Stimulated activated CD8-positive, alpha-beta memory T cell treated with anti-CD3 and anti-CD28 coated beads, Interleukin-15, amount 100 ng/mL, for 48 hours (primary cell): ENCODE data around the gene GLP2R.

ENCODE experiments used
- DNase-seq, 2 donors: peaks; one replicate each; pipeline ENCODE4 v3.0.0-alpha.2; 2020; ENCODE audit warnings: low read depth in 2 of 2

The GLP2R gene

GRCh38 chr17:9814337-9814945 lies 11.3 kb upstream of the GLP2R start:
- DNase-seq = no peak

- DNase-seq = no peak
Measured at GRCh38 chr17:9816472-9816871, 9.3 kb upstream of the GLP2R start.

- DNase-seq = no peak
Measured at GRCh38 chr17:9817086-9817485, 8.6 kb upstream of the GLP2R start.

GRCh38 chr17:9818760-9819159 lies 7.0 kb upstream of the GLP2R start:
- DNase-seq = no peak

- no peak for DNase-seq
Measured at GRCh38 chr17:9820448-9820847, 5.3 kb upstream of the GLP2R start.

- DNase-seq = no peak
Measured at GRCh38 chr17:9821921-9822320, 3.8 kb upstream of the GLP2R start, which contains the start of gene GSG1L2. TSS of gene GSG1L2 (minus strand) at chr17:9822079. CDS start at chr17:9822071, 8 bp downstream.

- no peak for DNase-seq
Measured at GRCh38 chr17:9824094-9824493, 1.6 kb upstream of the GLP2R start.

- DNase-seq = no peak
Measured at GRCh38 chr17:9824797-9825338, 856 bp upstream of the GLP2R start.

- DNase-seq = no peak
Measured at GRCh38 chr17:9828296-9829295, 2.9 kb downstream of the GLP2R start.

- no peak for DNase-seq
Measured at GRCh38 chr17:9829343-9829742, 3.6 kb downstream of the GLP2R start.

GRCh38 chr17:9830711-9831110 lies 5.0 kb downstream of the GLP2R start:
- no peak for DNase-seq

- no peak for DNase-seq
Measured at GRCh38 chr17:9833922-9834321, 8.2 kb downstream of the GLP2R start.

GRCh38 chr17:9837551-9838471 lies 12.1 kb downstream of the GLP2R start:
- DNase-seq = no peak

GRCh38 chr17:9839433-9839832 lies 13.7 kb downstream of the GLP2R start:
- no peak for DNase-seq

GRCh38 chr17:9842057-9842758 lies 16.5 kb downstream of the GLP2R start:
- DNase-seq = no peak

- DNase-seq = no peak
Measured at GRCh38 chr17:9843152-9844010, 17.7 kb downstream of the GLP2R start.

GRCh38 chr17:9844153-9844552 lies 18.4 kb downstream of the GLP2R start:
- no peak for DNase-seq

GRCh38 chr17:9845306-9845705 lies 19.6 kb downstream of the GLP2R start:
- no peak for DNase-seq

- DNase-seq = no peak
Measured at GRCh38 chr17:9850151-9850550, 24.4 kb downstream of the GLP2R start.

- DNase-seq = no peak
Measured at GRCh38 chr17:9854255-9854654, 28.5 kb downstream of the GLP2R start.
